H9 (cell line): ENCODE measurements around the gene KRT84. TPM values are rescaled to one million over a fixed set of nuclear protein-coding genes. Genes with fewer than 3 reads are reported as not detected.

Experiments
- DNase-seq: peaks from one replicate; pipeline ENCODE4 v3.0.0-alpha.2; 2017
- H2AFZ ChIP-seq: one replicate; pipeline ENCODE4 v1.6.1; 2013; ENCODE audit warnings: mild to moderate bottlenecking, low read length, control low read depth, moderate library complexity
- H2AK5ac ChIP-seq: 2 replicates; pipeline ENCODE4 v1.6.1; 2013; ENCODE audit warnings: low read length, control low read depth, mixed read lengths; ENCODE audit not compliant: insufficient read length
- H2BK120ac ChIP-seq: one replicate; pipeline ENCODE4 v1.6.1; 2013; ENCODE audit warnings: low read depth, mild to moderate bottlenecking, low read length, control low read depth, inconsistent platforms; ENCODE audit not compliant: poor library complexity, severe bottlenecking
- H2BK12ac ChIP-seq: 2 replicates; pipeline ENCODE4 v1.6.1; 2013; ENCODE audit warnings: low read length, control low read depth, mixed read lengths, low read depth; ENCODE audit not compliant: insufficient read length
- H2BK15ac ChIP-seq: 2 replicates; pipeline ENCODE4 v1.6.1; 2013; ENCODE audit warnings: low read depth, low read length, control low read depth
- H2BK20ac ChIP-seq: one replicate; pipeline ENCODE4 v1.6.1; 2013; ENCODE audit warnings: low read depth, mild to moderate bottlenecking, low read length, control low read depth, inconsistent platforms; ENCODE audit not compliant: poor library complexity, severe bottlenecking
- H2BK5ac ChIP-seq: 2 replicates; pipeline ENCODE4 v1.6.1; 2013; ENCODE audit warnings: low read length, control low read depth, mixed read lengths; ENCODE audit not compliant: insufficient read length
- H3K14ac ChIP-seq: 2 replicates; pipeline ENCODE4 v1.6.1; 2013; ENCODE audit warnings: low read length, control low read depth; ENCODE audit not compliant: insufficient read depth
- H3K18ac ChIP-seq: 2 replicates; pipeline ENCODE4 v1.6.1; 2013; ENCODE audit warnings: low read depth, mild to moderate bottlenecking, mixed read lengths, low read length, control low read depth; ENCODE audit not compliant: insufficient read length
- H3K23ac ChIP-seq: 2 replicates; pipeline ENCODE4 v1.6.1; 2013; ENCODE audit warnings: low read length, control low read depth, mixed read lengths, low read depth; ENCODE audit not compliant: insufficient read length
- H3K23me2 ChIP-seq: 2 replicates; pipeline ENCODE4 v1.6.1; 2013; ENCODE audit warnings: low read depth, mild to moderate bottlenecking, mixed read lengths, low read length, control low read depth; ENCODE audit not compliant: insufficient read length, poor library complexity, severe bottlenecking
- H3K27ac ChIP-seq: 2 replicates; pipeline ENCODE4 v1.5.1; 2013; ENCODE audit warnings: low read length, control low read depth, mixed read lengths, low read depth; ENCODE audit not compliant: insufficient read length
- H3K27me3 ChIP-seq: 2 replicates; pipeline ENCODE4 v1.6.1; 2013; ENCODE audit warnings: low read length, control low read depth, inconsistent platforms; ENCODE audit not compliant: insufficient read depth
- H3K4ac ChIP-seq: 2 replicates; pipeline ENCODE4 v1.6.1; 2013; ENCODE audit warnings: low read depth, mild to moderate bottlenecking, control low read depth, inconsistent platforms, low read length, moderate library complexity
- H3K4me1 ChIP-seq: 2 replicates; pipeline ENCODE4 v1.6.1; 2013; ENCODE audit warnings: low read length, control low read depth, inconsistent platforms; ENCODE audit not compliant: insufficient read depth
- H3K4me2 ChIP-seq: 2 replicates; pipeline ENCODE4 v1.6.1; 2013; ENCODE audit warnings: low read length, control low read depth, mixed read lengths; ENCODE audit not compliant: insufficient read length, insufficient read depth
- H3K56ac ChIP-seq: 2 replicates; pipeline ENCODE4 v1.6.1; 2013; ENCODE audit warnings: low read depth, mild to moderate bottlenecking, mixed read lengths, low read length, control low read depth; ENCODE audit not compliant: insufficient read length
- H3K79me1 ChIP-seq: 2 replicates; pipeline ENCODE4 v1.6.1; 2013; ENCODE audit warnings: low read depth, mild to moderate bottlenecking, moderate library complexity, low read length, control low read depth, inconsistent platforms; ENCODE audit not compliant: insufficient read depth, poor library complexity, severe bottlenecking
- H3K79me2 ChIP-seq: 2 replicates; pipeline ENCODE4 v1.6.1; 2013; ENCODE audit warnings: low read length, control low read depth, inconsistent platforms; ENCODE audit not compliant: insufficient read depth
- H3K9ac ChIP-seq: 2 replicates; pipeline ENCODE4 v1.6.1; 2013; ENCODE audit warnings: low read length, control low read depth, mixed read lengths; ENCODE audit not compliant: insufficient read length; ENCODE audit errors: extremely low read depth
- H3K9me3 ChIP-seq: one replicate; pipeline ENCODE4 v1.6.1; 2013; ENCODE audit warnings: low read depth, low read length, inconsistent platforms; ENCODE audit not compliant: control insufficient read depth
- H3T11ph ChIP-seq: one replicate; pipeline ENCODE4 v1.6.1; 2013; ENCODE audit warnings: mild to moderate bottlenecking, low read length, control low read depth, inconsistent platforms
- H4K20me1 ChIP-seq: one replicate; pipeline ENCODE4 v1.6.1; 2013; ENCODE audit not compliant: control insufficient read depth, insufficient read length, insufficient read depth
- H4K5ac ChIP-seq: 2 replicates; pipeline ENCODE4 v1.6.1; 2013; ENCODE audit warnings: low read depth, mild to moderate bottlenecking, mixed read lengths, low read length, control low read depth; ENCODE audit not compliant: insufficient read length
- H4K8ac ChIP-seq: replicated peaks from 2 replicates; pipeline ENCODE4 v1.6.1; 2013; ENCODE audit warnings: low read length, control low read depth, mixed read lengths, low read depth; ENCODE audit not compliant: insufficient read length
- H4K91ac ChIP-seq: 2 replicates; pipeline ENCODE4 v1.6.1; 2013; ENCODE audit warnings: low read depth, mild to moderate bottlenecking, moderate library complexity, mixed read lengths, low read length, control low read depth; ENCODE audit not compliant: insufficient read length
- H3K27ac Mint-ChIP-seq, 3 experiments: 2 replicates in 2 of 3; 3 replicates in 1 of 3; pipeline ENCODE4 v1.8.0; 2020 to 2021; ENCODE audit warnings: mixed read lengths in 3 of 3, mild to moderate bottlenecking in 1 of 3, moderate library complexity in 1 of 3
- H3K27me3 Mint-ChIP-seq: 2 replicates; pipeline ENCODE4 v1.8.0; 2021; ENCODE audit warnings: low read depth, mild to moderate bottlenecking, moderate library complexity, mixed read lengths
- H3K36me3 Mint-ChIP-seq, 3 experiments: 2 replicates in 2 of 3; 3 replicates in 1 of 3; pipeline ENCODE4 v1.8.0; 2020 to 2021; ENCODE audit warnings: low read depth in 3 of 3, mixed read lengths in 3 of 3; ENCODE audit not compliant: insufficient read depth in 1 of 3
- H3K4me1 Mint-ChIP-seq, 2 experiments: 2 replicates each; pipeline ENCODE4 v1.8.0; 2020; ENCODE audit warnings: mixed read lengths in 2 of 2
- H3K4me3 Mint-ChIP-seq, 2 experiments: 2 replicates in 1 of 2; 3 replicates in 1 of 2; pipeline ENCODE4 v1.8.0; 2020 to 2021; ENCODE audit warnings: mild to moderate bottlenecking in 2 of 2, mixed read lengths in 2 of 2, moderate library complexity in 1 of 2
- H3K9me3 Mint-ChIP-seq, 2 experiments: 2 replicates in 1 of 2; 3 replicates in 1 of 2; pipeline ENCODE4 v1.8.0; 2020; ENCODE audit warnings: mild to moderate bottlenecking in 2 of 2, mixed read lengths in 2 of 2, moderate library complexity in 1 of 2
- WGBS: extraction: QIAGEN DNeasy Blood & Tissue Kit; methylation state at CpG from one replicate; pipeline ENCODE4 v1.1.7; 2013; ENCODE audit warnings: missing lambda C conversion rate, low lambda C conversion rate, mixed read lengths; ENCODE audit not compliant: insufficient read length; ENCODE audit errors: extremely low coverage; 5-methylcytosine and 5-hydroxymethylcytosine counted together
- total RNA-seq: library from RNA; stranded (reverse); gene quantifications from 2 replicates; pipeline ENCODE4 v1.2.1, GENCODE V29; 2021
- TF ChIP-seq, protein P1 (sequence below): fragments of 200-600 bp; sonication (generic); conservative IDR thresholded peaks from 3 replicates; pipeline ENCODE4 v1.8.0; 2021; ENCODE audit warnings: antibody characterized with exemption, mild to moderate bottlenecking

KRT84 gene
- total RNA-seq, 1 experiment from 2014 or later: not detected

DNA sequence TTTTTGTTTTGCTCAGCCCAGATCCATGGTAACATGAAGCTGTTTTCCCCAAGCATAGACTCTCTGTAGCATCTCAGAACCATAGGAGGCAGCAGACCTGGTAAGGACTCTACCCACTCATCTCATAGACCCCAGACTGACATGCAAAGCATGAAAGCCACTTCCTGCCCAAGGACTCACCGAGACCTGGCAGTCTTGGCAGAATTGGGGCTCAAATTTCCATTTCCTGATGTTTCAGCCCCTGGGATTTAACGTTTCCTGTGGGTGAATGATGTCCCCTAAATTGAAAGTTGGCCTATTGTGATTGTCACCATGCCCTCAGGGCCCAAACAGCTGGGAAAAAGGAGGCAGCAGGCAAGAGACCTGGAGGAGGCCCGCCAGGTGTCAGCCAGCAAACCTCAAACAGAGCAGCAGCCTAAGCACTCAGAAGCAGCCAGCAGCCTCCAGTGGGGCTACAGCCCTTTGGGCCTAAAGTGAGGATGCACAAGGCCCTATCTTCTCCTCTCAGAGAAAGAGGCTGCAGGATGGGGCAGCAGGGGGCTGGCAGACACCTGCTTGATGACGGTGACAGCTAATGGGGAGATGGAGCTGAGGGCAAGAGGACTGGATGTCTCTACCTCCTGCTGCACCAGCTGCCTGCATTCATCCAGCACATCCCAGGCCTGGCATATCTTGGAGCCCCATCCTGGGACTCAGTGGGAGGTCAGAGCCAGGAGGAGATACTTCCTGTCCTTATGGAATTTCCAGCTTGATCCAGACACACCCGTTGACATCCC, 26.7 kb downstream of the KRT84 start:
- H3K23me2 ChIP-seq: no peaks in the 10 kb centered on the region
- no peak overlapping the region for H4K5ac ChIP-seq
- H3K9ac ChIP-seq: no peak overlapping the region
- TF ChIP-seq, protein P1, sequence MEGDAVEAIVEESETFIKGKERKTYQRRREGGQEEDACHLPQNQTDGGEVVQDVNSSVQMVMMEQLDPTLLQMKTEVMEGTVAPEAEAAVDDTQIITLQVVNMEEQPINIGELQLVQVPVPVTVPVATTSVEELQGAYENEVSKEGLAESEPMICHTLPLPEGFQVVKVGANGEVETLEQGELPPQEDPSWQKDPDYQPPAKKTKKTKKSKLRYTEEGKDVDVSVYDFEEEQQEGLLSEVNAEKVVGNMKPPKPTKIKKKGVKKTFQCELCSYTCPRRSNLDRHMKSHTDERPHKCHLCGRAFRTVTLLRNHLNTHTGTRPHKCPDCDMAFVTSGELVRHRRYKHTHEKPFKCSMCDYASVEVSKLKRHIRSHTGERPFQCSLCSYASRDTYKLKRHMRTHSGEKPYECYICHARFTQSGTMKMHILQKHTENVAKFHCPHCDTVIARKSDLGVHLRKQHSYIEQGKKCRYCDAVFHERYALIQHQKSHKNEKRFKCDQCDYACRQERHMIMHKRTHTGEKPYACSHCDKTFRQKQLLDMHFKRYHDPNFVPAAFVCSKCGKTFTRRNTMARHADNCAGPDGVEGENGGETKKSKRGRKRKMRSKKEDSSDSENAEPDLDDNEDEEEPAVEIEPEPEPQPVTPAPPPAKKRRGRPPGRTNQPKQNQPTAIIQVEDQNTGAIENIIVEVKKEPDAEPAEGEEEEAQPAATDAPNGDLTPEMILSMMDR: no peak
- H4K8ac ChIP-seq: no peak overlapping the region
- Mint-ChIP-seq H3K4me3 (no peak overlapping the region), H3K27ac (no peak overlapping the region), H3K9me3 (no peaks in the 10 kb centered on the region; a peak in 1 of 5 replicates), H3K4me1 (peaks cover 13 to 18% of the 10 kb centered on the region in 2 experiments), H3K27me3 (peaks cover 2% of the 10 kb centered on the region), H3K36me3 (no peaks in the 10 kb centered on the region)
- H3K4ac ChIP-seq: no peak overlapping the region
- H2BK5ac ChIP-seq: no peak overlapping the region
- no peak overlapping the region for H2AFZ ChIP-seq
- no peak overlapping the region for H3K27ac ChIP-seq
- H4K91ac ChIP-seq: no peak overlapping the region
- DNase-seq: no peak
- no peaks in the 10 kb centered on the region for H3K79me2 ChIP-seq
- WGBS: no CpG with 5 or more reads among the region's 5 CpGs
- H2BK20ac ChIP-seq: no peak overlapping the region
- H3K4me2 ChIP-seq: no peak overlapping the region
- no peaks in the 10 kb centered on the region for H3K4me1 ChIP-seq
- no peak overlapping the region for H3K18ac ChIP-seq
- H2BK15ac ChIP-seq: no peak overlapping the region
- H3K79me1 ChIP-seq: no peaks in the 10 kb centered on the region
- H2BK120ac ChIP-seq: no peak overlapping the region
- H3K14ac ChIP-seq: no peak overlapping the region
- H3K9me3 ChIP-seq: no peaks in the 10 kb centered on the region
- H3K23ac ChIP-seq: no peak overlapping the region
- no peaks in the 10 kb centered on the region for H3K27me3 ChIP-seq
- H3K56ac ChIP-seq: no peak overlapping the region
- no peak overlapping the region for H2BK12ac ChIP-seq
- no peak overlapping the region for H2AK5ac ChIP-seq
- H4K20me1 ChIP-seq: no peaks in the 10 kb centered on the region
- H3T11ph ChIP-seq: no peak overlapping the region
